Activated CD8-positive, alpha-beta T cell treated with anti-CD3 and anti-CD28 coated beads for 36 hours (primary cell): Measurements from ENCODE around the gene SCYL1. TPM values are rescaled to one million over a fixed set of nuclear protein-coding genes. Genes with fewer than 3 reads are reported as not detected.

Source experiments
- ATAC-seq: fragments of 200-7000 bp; cut with Tn5 transposase; one replicate; pipeline ENCODE4 v1.10.0; 2021; ENCODE audit warnings: mild to moderate bottlenecking, moderate library complexity
- CTCF ChIA-PET: fragments of 350-600 bp; sonication (Branson Sonifier 250); formaldehyde crosslinking; loops from one replicate; lab custom pipeline; 2021; ENCODE audit warnings: antibody characterized with exemption; lab: Charles Lee
- POLR2A ChIA-PET: fragments of 350-600 bp; sonication (Branson Sonifier 250); formaldehyde crosslinking; loops from one replicate; lab custom pipeline; 2021; ENCODE audit warnings: antibody characterized with exemption; lab: Charles Lee
- DNase-seq: peaks from one replicate; pipeline ENCODE4 v3.0.0-alpha.2; 2020
- H3K27ac Mint-ChIP-seq: one replicate; pipeline ENCODE4 v1.8.0; 2021; ENCODE audit warnings: mild to moderate bottlenecking, mixed read lengths
- H3K27me3 Mint-ChIP-seq: one replicate; pipeline ENCODE4 v1.8.0; 2021; ENCODE audit warnings: mixed read lengths
- H3K36me3 Mint-ChIP-seq: one replicate; pipeline ENCODE4 v1.8.0; 2021; ENCODE audit warnings: low read depth, mixed read lengths
- H3K4me1 Mint-ChIP-seq: one replicate; pipeline ENCODE4 v1.8.0; 2021; ENCODE audit warnings: low read depth, mixed read lengths
- H3K4me3 Mint-ChIP-seq: one replicate; pipeline ENCODE4 v1.8.0; 2021; ENCODE audit warnings: mild to moderate bottlenecking, moderate library complexity, mixed read lengths
- H3K9me3 Mint-ChIP-seq: one replicate; pipeline ENCODE4 v1.8.0; 2021; ENCODE audit warnings: mixed read lengths
- intact Hi-C: fragments of 100-400 bp; cut with micrococcal nuclease; formaldehyde crosslinking; loops from one replicate; pipeline ENCODE4 v1.10.0; 2022
- total RNA-seq, 2 experiments: library from RNA; stranded (reverse); gene quantifications; one replicate each; pipeline ENCODE4 v1.2.3, GENCODE V29; 2021
- TF ChIP-seq, protein P1 (sequence below): fragments of 200-600 bp; IDR thresholded peaks from one replicate; pipeline ENCODE4 v1.8.0; 2022; ENCODE audit warnings: antibody characterized with exemption, mild to moderate bottlenecking

Gene SCYL1
- total RNA-seq, 2 experiments from 2014 or later = 71.5 to 76.8 TPM

- H3K36me3 Mint-ChIP-seq = peaks cover 26% of the 10 kb centered on the region
- ChIA-PET POLR2A (interaction anchor here (0.8 to 3.4 kb wide), 11 partner anchors 9 to 136 kb away, joined by 3 to 26 read pairs (median 4); no protein-coding TSS in a partner anchor), CTCF (interaction anchor here (1.0 to 4.3 kb wide), 11 partner anchors 8 to 54 kb away, joined by 3 to 46 read pairs (median 4); partner anchors contain the start of gene ZNRD2)
- TF ChIP-seq, protein P1, sequence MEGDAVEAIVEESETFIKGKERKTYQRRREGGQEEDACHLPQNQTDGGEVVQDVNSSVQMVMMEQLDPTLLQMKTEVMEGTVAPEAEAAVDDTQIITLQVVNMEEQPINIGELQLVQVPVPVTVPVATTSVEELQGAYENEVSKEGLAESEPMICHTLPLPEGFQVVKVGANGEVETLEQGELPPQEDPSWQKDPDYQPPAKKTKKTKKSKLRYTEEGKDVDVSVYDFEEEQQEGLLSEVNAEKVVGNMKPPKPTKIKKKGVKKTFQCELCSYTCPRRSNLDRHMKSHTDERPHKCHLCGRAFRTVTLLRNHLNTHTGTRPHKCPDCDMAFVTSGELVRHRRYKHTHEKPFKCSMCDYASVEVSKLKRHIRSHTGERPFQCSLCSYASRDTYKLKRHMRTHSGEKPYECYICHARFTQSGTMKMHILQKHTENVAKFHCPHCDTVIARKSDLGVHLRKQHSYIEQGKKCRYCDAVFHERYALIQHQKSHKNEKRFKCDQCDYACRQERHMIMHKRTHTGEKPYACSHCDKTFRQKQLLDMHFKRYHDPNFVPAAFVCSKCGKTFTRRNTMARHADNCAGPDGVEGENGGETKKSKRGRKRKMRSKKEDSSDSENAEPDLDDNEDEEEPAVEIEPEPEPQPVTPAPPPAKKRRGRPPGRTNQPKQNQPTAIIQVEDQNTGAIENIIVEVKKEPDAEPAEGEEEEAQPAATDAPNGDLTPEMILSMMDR = peak; percentile 19
- peaks cover 75% of the 10 kb centered on the region for H3K4me1 Mint-ChIP-seq
- intact Hi-C loops = no loop called here
- H3K4me3 Mint-ChIP-seq = no peak overlapping the region
- ATAC-seq = no peak
- DNase-seq = no peak
- H3K27ac Mint-ChIP-seq = no peak overlapping the region
- no peaks in the 10 kb centered on the region for H3K9me3 Mint-ChIP-seq
- no peaks in the 10 kb centered on the region for H3K27me3 Mint-ChIP-seq
Measured at GRCh38 chr11:65552388-65552951, 27.6 kb downstream of the SCYL1 start.

GRCh38 chr11:65553301-65554001 is 28.6 kb downstream of the SCYL1 start:
- intact Hi-C loops = no loop called here
- peaks cover 66% of the 10 kb centered on the region for H3K4me1 Mint-ChIP-seq
- no peaks in the 10 kb centered on the region for H3K9me3 Mint-ChIP-seq
- peak; percentile 88 for DNase-seq
- ChIA-PET POLR2A (interaction anchor here (0.8 to 3.4 kb wide), 8 partner anchors 12 to 130 kb away, joined by 3 to 26 read pairs (median 4); no protein-coding TSS in a partner anchor), CTCF (interaction anchor here (1.1 to 4.3 kb wide), 2 partner anchors 9 to 12 kb away, joined by 3 to 46 read pairs; no protein-coding TSS in a partner anchor)
- H3K4me3 Mint-ChIP-seq = peak overlapping the region; percentile 61
- TF ChIP-seq, protein P1 = no peak
- peaks cover 21% of the 10 kb centered on the region for H3K36me3 Mint-ChIP-seq
- no peaks in the 10 kb centered on the region for H3K27me3 Mint-ChIP-seq
- ATAC-seq = peak; percentile 74
- peak overlapping the region; percentile 49 for H3K27ac Mint-ChIP-seq

GRCh38 chr11:65554057-65554818 is 29.4 kb downstream of the SCYL1 start:
- no peaks in the 10 kb centered on the region for H3K9me3 Mint-ChIP-seq
- intact Hi-C loops = no loop called here
- peaks cover 62% of the 10 kb centered on the region for H3K4me1 Mint-ChIP-seq
- TF ChIP-seq, protein P1 = no peak
- H3K36me3 Mint-ChIP-seq = peaks cover 14% of the 10 kb centered on the region
- ChIA-PET POLR2A (interaction anchor here (0.9 to 3.4 kb wide), 6 partner anchors 11 to 131 kb away, joined by 3 to 26 read pairs (median 4); partner anchors contain the start of genes FAM89B and ZNRD2), CTCF (interaction anchor here (1.4 to 4.3 kb wide), 2 partner anchors 13 kb away, joined by 7 to 46 read pairs; no protein-coding TSS in a partner anchor)
- no peak for ATAC-seq
- H3K4me3 Mint-ChIP-seq = peak overlapping the region; percentile 61
- peak overlapping the region; percentile 90 for H3K27ac Mint-ChIP-seq
- H3K27me3 Mint-ChIP-seq = no peaks in the 10 kb centered on the region
- no peak for DNase-seq

- peaks cover 10% of the 10 kb centered on the region for H3K36me3 Mint-ChIP-seq
- peak overlapping the region; percentile 44 for H3K4me3 Mint-ChIP-seq
- no peak for DNase-seq
- ATAC-seq = no peak
- no peaks in the 10 kb centered on the region for H3K27me3 Mint-ChIP-seq
- peak overlapping the region; percentile 90 for H3K27ac Mint-ChIP-seq
- POLR2A ChIA-PET = interaction anchor here (0.8 to 3.3 kb wide), 6 partner anchors 11 to 132 kb away, joined by 3 to 20 read pairs (median 4); partner anchors contain the start of genes FAM89B, MALAT1, SIPA1 and ZNRD2
- CTCF ChIA-PET = interaction anchor here (1.4 kb wide), 1 partner anchor 14 kb away, joined by 7 read pairs; no protein-coding TSS in a partner anchor
- H3K9me3 Mint-ChIP-seq = no peaks in the 10 kb centered on the region
- H3K4me1 Mint-ChIP-seq = peaks cover 65% of the 10 kb centered on the region
- intact Hi-C loops = no loop called here
- TF ChIP-seq, protein P1 = no peak
Measured at GRCh38 chr11:65554842-65555430, 30.1 kb downstream of the SCYL1 start.
